GM21529 (cell line): ENCODE measurements around the gene APLNR.
A peak's percentile ranks its signal among the peaks of the same experiment; 100 is the strongest.
"Not testable (repeated sequence)": the region's sequence is repeated elsewhere in the genome, so short reads cannot be mapped to it uniquely, and the experiment has no call there.

Experiments used
- ATAC-seq: cut with Tn5 transposase; IDR thresholded peaks from one replicate; pipeline ENCODE4 v1.9.1; 2021; ENCODE audit not compliant: unreplicated experiment

The APLNR gene

DNA sequence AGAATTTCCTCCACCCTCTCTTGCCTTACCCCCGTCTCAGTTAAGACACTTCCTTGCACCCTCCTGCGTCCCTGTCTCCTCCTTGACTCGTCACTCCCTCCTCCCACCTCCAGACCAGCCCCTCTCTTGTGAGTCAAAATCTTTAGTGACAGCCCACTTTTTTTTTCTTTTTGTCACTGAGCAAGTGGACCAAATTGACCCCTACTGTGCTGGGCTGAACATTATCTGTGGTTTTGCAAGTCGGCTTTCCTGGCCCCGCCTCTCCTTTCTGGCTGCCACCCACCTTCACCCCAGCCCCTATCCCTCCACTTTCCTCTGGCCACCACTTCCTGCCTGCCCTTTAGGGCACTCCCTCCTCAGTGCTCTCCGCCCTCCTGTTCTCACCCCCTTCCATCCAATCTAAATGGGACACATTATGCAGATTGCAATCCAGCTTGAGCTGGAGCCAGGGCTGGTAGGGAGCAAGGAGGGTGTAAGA, at the start of gene APLNR:
Gene APLNR, minus strand, starts transcription at position 47 of the 478 bp plus-strand sequence. CDS start 246 bp downstream, outside the sequence.
- ATAC-seq, result no peak

DNA sequence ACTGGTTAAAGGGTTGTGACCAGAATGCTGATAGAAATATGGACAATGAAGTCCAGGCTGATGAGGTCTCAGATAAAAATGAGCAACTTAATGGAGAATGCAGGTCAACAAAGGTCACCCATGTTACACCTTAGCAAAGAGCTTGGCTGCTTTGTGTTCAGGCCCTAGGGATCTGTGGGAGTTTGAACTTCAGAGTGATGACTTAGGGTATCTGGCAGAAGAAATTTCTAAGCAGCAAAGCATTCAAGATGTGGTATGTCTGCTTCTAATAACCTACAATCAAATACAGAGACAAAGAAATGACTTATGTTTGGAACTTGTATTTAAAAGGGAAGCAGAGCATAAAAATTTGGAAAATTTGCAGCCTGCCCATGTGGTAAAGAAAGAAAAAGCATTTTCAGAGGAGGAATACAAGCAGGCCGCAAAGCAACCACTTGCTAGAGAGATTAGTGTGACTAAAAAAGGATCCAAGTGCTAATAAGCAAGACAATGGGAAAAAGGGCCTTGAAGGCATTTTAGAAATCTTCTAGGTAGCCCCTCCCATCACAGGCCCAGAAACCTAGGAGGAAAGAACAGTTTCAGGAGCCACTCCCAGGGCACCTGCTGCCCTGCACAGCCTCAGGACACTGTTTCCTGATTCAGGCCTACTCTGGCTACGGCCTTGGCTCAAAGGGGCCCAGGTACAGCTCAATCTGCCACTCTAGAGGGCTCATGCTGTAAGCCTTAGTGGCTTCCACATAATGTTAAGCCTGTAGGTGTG, 46.4 kb upstream of the APLNR start:
- no peak for ATAC-seq

DNA sequence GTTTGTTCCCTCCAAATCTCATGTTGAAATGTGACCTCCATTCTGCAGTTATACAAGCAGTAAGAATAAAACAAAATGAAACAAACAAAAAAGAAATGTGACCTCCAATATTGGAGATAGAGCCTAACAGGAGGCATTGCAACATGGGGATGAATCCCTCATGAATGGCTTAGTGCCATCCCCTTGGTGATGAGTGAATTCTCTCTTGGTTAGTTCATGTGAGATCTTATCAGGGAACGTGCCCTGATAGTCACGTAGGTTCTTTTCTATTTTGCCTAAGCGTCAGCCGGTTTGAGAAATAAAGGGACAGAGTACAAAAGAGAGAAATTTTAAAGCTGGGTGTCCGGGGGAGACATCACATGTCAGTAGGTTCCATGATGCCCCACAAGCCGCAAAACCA, 44.5 kb upstream of the APLNR start:
- not testable (repeated sequence) for ATAC-seq

DNA sequence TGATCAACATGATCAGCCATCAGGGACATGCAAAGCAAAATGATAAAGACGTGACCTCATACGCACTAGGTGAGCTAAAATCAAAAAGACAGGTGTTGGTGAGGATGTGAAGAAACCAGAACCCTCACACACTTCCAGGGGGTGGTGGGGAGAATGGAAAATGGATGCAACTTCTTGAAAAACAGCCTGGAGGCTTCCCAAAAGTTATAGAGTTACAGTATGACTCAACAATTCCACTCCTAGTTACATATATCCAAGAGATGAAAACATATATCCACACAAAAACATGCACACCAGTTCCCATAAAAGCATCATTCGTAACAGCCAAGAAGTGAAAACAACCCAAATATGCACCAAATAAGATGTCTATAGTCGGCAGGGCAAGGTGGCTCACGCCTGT, 42.1 kb upstream of the APLNR start:
- ATAC-seq, result no peak

DNA sequence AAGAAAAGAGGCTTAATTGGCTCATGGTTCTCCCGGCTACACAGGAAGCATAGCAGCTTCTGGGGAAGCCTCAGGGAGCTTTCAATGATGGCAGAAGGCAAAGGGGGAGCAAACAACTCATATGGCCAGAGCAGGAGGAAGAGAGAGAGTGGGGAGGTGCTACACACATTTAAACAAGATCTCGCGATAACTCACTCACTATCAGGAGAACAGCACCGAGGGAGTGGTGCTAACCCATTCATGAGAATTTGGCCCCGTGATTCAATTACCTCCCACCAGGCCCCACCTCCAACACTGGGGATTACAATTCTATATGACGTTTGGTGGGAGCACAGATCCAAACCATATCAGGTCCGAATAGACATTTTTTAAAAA, 41.7 kb upstream of the APLNR start:
- no peak for ATAC-seq

DNA sequence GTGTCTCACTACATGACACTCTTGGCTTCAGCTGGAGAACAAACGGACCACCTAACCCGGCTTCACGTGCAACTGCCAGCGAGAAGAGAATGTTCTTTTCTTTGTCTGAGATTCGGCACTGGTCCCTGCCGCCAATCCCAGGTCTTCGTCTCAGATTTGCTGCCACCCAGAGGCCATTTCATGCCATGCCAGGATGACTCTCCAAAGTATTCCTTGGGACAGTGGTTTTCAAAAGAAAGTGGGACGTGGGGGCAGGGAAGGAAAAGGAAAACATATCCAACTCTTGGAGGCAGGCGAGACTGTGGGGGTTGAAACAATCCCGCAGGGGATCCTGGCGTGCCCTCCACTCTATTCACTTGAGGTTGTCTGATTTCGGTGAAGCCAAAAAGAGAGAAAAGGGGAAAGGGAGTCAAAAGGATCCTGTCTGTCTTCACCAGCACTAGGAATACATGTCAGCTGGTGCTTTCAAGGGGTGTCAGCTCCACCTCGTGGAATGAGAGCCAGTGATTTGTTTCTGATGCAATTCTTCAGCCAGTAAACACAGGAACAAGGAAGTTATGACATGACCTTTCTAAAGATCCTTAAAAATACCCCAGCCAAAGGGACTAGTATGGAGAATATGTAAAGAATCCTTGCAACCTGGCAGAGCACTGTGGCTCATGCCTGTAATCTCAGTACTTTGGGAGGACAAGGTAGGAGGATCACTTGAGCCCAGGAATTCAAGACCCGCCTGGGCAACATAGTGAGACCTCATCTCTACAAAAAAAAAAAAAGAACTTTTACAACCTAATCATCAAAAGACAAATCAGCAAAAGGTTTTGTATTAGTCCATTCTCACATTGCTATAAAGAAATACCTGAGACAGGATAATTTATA, 41.0 kb upstream of the APLNR start:
- ATAC-seq, result peak; percentile 92

DNA sequence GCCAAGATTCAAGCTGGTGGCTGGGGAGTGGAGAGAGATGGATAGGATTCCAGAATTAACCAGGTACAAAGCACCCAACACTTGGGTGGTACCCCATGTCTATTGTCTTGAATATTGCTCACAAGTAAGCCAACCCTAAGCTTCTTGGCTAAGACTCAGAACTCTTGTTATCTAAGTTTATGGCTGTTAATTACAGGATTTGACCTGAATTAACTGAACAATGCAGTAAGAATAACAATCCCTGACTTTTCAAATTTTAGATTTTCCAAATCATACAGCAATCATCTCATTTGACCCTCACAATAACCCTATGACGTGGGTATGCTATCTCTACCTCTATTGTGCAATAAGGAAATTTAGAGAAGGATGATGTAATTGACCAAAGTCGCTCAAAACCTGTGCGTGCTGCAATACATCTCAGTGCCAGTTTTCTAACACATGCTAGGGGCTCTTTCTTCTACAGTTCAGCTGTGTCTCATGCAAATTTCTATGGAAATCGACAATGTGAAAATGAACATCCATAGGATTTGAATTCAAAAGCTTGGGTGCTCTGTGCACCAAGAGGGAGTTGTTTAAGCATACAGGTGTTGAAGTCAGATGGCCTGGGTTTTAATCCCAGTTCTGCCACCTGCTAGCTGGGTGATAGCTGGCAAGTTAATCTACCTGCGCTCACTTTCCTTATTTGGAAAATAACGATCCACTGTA, 40.1 kb upstream of the APLNR start:
- no peak for ATAC-seq

DNA sequence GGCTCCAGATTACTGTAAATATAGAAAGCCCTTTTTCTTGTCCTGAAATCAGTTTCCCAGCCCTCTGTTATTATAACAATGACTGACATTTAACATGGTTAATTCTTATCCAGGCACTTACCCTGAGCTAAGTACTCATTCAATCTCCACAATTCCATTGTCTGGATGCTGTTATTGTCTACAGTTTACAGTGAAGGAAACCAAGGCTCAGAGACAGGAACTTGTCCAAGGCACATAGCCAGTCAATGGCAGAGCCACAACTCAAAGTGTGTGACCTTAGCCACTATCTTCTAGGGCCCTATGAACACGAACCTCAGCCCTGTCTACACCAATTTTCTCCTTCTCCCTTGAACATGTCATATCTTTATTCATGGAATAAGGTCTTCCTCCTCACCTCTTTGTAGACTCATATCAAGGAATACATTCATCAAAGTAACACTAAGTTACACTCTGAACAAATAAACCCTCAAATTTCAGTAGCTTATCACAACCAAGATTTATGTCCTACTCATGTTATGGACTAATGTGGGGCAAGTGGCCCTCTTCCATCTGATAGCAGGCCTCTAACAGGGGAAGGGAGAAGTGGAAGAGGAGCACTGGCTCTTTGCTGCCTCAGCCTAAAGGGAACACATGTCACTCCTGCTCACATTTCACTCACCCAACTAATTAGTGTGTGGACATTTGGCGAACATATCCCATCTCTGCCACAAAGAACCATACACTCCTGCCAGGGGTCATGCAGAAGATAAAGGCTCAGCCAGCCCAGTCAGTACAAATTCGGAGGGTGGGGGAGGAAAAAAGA, 39.3 kb upstream of the APLNR start:
- no peak for ATAC-seq

DNA sequence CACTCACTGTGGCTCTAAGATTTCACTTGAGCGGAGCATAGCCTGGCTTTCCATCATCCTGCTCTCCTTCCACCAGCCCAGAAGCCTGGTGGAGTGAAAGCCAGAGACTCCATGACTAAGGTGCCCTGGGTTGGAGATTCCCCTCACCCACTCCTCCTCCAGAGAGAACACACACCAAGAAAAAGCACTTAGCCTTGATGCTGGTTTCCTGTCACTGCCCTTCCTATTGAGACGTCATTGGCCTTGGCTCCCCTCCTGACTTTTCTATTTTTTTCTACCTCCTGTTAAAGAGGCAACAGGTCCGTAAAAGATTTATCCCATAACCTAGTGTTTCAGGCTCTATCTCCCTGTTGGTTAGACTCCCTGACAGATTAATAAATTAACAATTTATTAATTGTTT, 38.5 kb upstream of the APLNR start:
- no peak for ATAC-seq

DNA sequence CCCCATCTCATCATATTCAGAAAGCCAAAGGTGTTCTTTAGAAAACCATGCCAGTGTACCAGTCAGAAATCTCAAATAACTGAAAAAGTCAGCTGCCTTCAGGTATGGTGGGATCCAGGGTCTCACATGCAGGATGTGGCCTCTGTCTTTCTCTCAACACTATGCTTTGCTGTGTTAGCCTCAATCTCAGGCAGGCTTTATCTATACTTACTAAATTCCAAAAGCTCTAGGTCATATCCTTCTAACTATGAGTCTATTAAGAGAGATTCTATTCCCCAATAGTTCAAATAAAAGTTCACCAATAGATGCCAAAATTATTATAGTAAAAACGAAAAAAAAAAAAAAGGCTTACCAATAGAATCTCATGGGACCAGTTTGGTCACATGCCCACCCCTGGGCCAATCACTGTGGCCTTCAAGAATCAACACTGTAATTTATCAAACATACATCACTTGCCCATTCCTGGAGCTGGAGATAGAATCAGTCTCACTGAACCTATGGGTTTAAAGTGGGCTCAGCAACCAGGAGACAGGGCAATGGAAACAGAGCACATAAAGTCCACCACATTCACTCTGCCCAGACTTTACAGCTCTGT, 38.0 kb upstream of the APLNR start:
- no peak for ATAC-seq

DNA sequence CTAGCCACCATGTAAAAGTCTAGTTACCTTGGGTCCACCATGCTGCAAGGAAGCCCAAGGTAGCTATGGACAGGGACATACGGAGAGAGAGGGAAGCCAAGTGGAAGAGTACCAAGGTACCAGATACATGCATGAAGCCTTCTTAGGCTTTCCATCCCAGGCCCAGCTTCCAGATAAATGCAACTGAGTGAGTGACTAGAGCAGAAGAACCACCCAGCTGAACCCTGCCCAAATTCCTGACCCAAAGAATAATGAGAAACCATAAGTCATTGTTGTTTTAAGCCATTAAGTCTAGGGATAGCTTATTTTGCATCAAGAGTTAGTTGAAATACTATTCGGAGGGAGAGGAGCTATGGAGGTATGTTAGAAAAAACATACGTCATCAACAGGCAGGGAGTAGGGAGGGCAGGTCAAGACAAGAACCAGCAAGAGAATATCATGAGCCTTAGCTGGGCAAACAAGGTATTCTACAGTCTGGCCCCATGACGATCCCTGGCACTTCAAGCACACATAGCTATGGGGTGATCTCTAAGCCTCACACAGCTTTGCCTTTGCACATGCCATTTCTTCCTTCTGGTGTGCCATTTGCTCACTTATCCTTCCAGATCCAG, 36.5 kb upstream of the APLNR start:
- no peak for ATAC-seq

DNA sequence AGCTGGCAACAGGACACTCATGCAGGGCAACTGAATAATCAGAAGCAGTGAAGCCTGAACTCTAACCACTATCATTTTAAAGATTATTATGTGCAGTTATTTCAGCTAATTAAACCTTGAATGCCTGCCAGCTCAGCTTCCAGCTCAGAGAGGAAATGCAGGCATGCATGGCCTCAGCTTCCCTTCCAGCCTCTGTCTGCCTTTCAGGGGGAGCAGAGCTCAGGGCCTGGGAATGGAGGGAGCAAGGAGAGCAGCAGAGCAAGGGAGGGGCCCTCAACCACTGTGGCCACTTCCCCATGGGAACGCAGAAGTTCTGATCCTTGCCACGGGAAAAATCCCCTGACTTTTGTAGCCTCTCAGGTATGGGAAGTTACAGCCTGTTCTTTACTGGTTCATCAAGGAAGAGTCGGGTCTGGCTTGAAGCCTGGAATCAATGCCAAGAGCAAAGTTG, 32.5 kb upstream of the APLNR start:
- no peak for ATAC-seq

DNA sequence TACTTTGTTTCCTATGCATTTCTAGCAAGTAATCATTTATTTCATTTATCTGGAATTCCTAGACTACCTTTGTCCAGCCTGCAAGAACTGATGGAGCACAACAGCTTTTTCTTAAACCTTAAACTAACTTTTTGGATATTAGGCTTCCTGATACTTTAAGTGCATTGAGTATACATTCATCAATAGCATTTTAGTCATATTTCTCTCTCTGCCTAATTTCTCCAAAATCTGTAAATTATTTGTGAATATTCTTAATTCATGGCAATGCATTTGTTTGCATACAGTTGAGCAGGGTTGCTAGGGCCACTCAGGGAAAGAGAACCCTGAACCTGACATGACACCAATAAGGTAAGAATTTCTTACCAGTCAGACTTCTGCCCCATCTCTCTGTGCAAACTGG, 29.1 kb upstream of the APLNR start:
- ATAC-seq, result no peak

DNA sequence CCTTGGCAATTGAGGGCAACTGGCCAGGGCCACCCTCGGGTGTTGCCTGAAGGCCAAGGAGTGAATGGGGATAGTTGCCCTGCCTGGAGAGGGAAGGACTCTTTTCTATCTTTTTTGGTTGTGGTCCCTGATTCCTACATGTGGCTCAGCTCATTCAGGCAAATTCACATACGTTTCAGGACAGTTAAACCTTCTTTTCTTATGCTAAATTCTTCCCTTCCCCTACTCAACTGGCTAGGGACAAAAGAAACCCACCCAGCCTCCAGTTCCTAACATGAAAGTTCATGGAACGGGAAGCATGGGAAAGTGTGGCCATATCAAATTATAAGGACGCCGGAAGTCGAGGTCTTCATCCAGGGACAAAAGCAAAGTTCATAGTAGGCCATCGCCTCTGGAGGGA, 26.3 kb upstream of the APLNR start:
- no peak for ATAC-seq

DNA sequence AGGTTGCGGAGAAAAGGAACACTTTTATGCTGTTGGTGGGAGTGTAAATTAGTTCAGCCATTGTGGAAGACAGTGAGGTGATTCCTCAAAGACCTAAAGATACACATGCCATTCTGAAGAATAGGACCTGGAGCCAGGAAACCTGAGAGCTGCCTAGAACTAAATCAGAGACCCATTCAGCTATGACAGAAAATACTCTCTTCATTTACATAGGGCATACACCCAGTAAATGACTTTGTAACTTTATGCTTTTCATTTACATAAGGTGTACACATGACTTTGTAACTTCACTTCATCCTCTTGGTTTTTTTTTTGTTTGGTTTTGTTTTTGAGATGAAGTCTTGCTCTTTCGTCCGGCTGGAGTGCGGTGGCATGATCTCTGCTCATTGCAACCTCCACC, 25.1 kb upstream of the APLNR start:
- ATAC-seq, result no peak

DNA sequence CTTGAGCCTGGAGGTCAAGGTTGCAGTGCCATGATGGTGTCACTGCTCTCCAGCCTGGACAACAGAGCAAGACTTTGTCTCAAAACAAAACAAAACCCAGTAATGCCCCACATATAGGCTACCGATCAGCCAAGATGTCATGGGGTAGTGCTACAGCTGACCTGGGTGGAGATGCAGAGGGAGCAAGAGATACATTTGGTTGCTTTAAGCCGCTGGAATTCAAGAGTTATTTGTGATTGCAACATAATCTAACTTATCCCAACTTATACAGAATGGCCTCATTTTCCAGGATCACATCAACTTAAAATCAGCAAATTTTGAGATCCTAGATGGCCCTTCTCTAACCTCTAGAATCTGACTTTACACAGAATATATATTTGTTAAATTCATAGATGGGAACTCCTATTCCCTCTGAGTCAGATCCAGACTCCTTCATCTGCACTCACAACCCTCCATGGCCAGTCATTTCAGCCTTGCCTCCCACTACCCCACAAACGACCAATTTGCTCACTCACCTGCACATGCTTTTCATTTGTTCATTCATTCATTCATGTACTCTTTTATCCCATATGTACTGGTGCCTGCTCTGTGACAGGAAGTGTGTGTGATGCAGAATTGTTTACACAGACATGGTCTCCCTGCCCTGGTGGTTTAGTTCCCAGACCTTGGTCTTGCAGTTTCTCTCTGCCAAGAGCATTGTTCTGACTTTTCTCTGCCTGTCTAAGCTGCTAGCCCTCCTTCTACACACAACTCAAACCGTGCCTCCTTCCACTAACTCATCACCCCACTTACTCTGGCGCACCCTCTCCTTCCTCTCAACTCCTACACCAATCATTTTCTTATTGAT, 24.1 kb upstream of the APLNR start:
- no peak for ATAC-seq

DNA sequence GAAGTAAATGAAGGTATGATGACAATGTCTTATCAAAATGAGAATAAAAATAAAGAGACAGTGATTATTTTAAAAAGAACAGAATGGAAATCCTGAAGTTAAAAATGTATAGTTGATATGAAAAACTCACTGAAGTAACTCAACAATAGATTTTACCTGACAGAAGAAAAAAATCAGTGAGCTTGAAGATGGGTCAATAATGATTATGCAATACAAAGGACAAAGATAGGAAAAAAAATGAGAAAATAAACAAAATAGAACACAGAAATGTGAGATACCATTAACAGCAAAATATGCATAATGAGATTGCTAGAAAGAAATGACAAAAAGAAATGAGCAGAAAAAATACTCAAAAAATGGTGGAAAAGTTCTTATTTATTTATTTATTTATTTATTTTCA, 19.1 kb upstream of the APLNR start:
- ATAC-seq, result no peak

DNA sequence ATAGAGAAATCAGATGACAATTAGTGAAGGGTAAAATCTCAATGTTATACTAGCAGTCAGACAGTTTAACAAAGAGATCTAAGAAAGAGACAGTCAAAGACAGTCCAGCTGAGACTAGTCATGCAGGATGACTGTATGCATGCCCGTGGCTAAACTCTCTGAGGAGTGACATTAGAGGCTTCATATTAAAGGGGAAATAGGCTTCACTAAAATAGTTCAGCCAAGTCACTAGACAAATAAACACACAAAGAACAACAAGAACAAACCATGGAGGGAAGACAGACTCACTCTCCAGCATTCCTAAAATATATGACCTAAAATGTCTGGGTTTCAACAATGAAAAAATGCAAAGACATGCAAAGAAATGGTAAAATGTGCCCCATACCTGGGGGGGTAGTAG, 18.6 kb upstream of the APLNR start:
- no peak for ATAC-seq

DNA sequence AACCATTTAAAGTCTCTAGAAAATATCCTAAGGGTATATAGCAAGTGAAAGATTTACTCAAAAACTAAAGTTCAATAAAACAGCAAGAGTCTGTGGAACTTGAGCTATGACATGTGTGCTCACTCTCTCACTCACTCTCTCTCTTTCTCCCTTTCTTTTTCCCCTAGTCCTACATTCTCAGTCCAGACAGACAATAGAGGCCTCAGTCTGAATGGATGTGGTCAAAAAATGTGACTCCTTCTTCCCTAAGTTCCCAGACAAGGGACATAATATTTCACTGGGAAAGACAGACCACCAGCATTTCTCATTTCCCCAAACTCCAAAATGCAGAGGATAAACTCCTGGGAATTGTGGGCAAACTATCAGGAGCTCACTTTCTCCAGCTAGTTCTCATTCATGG, 17.6 kb upstream of the APLNR start:
- no peak for ATAC-seq
